ENCODE data around the gene CDC20. TPM values are rescaled to one million over a fixed set of nuclear protein-coding genes. Genes with fewer than 3 reads are reported as not detected.

The CDC20 gene
- total and polyA plus RNA-seq, 2 donors from 2014 or later = 2.7 to 3.9 TPM

DNA sequence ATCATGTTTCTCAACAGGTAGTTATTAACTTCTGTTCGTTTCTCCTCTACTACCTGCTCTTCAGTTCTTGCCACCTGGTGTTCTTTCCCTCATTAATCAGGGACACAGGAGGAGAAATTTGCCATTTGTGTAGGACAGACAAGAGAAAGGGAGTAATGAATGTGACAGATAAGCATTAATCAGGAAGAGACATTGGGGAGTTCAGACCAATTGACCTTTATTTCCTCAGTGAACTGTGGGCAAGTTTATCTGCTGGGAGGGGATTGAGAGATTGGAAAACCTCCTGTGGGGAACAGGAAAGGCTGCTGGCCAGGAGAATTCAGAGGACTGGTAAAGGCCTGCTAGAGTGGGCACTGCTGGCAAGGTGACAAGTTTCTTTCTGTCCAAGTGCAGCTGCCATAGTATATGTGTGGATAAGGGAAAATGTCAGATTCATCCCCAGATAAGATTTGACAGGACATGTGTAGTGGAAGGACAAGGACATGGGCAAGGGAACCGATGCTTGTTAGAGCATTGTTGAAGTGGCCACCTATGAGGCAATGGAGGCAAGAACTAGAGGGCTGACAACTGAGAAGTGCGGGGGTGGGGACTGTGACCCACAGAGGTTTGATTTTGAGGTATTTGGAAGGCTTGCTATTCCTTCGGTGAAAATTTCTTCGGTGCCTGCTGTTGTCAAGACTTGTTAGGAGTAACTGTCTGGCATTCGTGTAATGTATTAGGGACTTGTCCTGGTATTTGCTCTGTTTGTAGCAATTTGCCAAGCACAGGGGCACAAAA is 43.5 kb downstream of the CDC20 start:
- intact Hi-C loops (cut with DNase I) = no loop called here
- Histone ChIP-seq H3K27ac (ENCODE audit: low read depth in 2 of 2, low read length in 2 of 2) (no peak overlapping the region), H3K9me3 (ENCODE audit: control insufficient read depth in 2 of 3, insufficient read depth in 1 of 3, low read length in 3 of 3) (no peaks in the 10 kb centered on the region), H3K27me3 (ENCODE audit: control insufficient read depth, insufficient read depth, low read length) (no peaks in the 10 kb centered on the region), H3K4me3 (ENCODE audit: low read length in 3 of 3) (no peak overlapping the region), H3K4me1 (ENCODE audit: control insufficient read depth in 2 of 3, insufficient read depth in 2 of 3, low read depth in 1 of 3, low read length in 3 of 3) (peaks cover 0 to 5% (median 0%) of the 10 kb centered on the region in 3 donors), H3K9ac (ENCODE audit: low read length in 3 of 3) (no peak overlapping the region), H3K36me3 (ENCODE audit: control insufficient read depth in 2 of 3, insufficient read depth in 3 of 3, low read length in 3 of 3) (peaks cover 0 to 44% (median 22%) of the 10 kb centered on the region in 3 donors)
- TF ChIP-seq, protein P1, sequence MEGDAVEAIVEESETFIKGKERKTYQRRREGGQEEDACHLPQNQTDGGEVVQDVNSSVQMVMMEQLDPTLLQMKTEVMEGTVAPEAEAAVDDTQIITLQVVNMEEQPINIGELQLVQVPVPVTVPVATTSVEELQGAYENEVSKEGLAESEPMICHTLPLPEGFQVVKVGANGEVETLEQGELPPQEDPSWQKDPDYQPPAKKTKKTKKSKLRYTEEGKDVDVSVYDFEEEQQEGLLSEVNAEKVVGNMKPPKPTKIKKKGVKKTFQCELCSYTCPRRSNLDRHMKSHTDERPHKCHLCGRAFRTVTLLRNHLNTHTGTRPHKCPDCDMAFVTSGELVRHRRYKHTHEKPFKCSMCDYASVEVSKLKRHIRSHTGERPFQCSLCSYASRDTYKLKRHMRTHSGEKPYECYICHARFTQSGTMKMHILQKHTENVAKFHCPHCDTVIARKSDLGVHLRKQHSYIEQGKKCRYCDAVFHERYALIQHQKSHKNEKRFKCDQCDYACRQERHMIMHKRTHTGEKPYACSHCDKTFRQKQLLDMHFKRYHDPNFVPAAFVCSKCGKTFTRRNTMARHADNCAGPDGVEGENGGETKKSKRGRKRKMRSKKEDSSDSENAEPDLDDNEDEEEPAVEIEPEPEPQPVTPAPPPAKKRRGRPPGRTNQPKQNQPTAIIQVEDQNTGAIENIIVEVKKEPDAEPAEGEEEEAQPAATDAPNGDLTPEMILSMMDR (IDR thresholded peaks at IDR 0.05; ENCODE audit: borderline replicate concordance, extremely low read depth, insufficient read depth) = no peak
- no peak for FAIRE-seq
- DNase-seq = peak in 1 of 5 donors; percentile 8

DNA sequence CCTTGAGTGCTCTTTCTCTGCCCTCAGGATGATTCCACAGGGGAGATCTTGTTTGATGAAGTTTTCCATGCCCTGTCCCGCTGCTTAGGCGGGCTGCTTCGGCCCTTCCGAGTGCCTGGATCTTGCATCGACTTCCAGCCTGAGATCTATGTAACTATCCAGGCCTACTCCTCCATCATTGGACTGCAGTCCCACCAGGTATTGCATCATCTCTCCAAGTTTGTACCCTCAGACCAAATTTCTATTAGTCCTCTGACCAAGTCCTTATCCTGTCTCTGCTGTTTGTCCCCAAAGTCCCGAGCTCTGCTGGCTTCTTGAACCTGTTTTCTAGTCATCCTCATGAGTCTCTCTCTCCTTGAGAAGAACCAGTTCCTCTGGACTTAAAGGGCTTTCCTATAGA is 45.6 kb downstream of the CDC20 start:
- no peak for FAIRE-seq
- Histone ChIP-seq H3K27ac (ENCODE audit: low read depth in 2 of 2, low read length in 2 of 2) (no peak overlapping the region), H3K4me1 (ENCODE audit: control insufficient read depth in 2 of 3, insufficient read depth in 2 of 3, low read depth in 1 of 3, low read length in 3 of 3) (peaks cover 0 to 5% (median 0%) of the 10 kb centered on the region in 3 donors), H3K9me3 (ENCODE audit: control insufficient read depth in 2 of 3, insufficient read depth in 1 of 3, low read length in 3 of 3) (no peaks in the 10 kb centered on the region), H3K4me3 (ENCODE audit: low read length in 3 of 3) (no peak overlapping the region), H3K36me3 (ENCODE audit: control insufficient read depth in 2 of 3, insufficient read depth in 3 of 3, low read length in 3 of 3) (peaks cover 0 to 52% (median 26%) of the 10 kb centered on the region in 3 donors), H3K9ac (ENCODE audit: low read length in 3 of 3) (no peak overlapping the region), H3K27me3 (ENCODE audit: control insufficient read depth, insufficient read depth, low read length) (no peaks in the 10 kb centered on the region)
- intact Hi-C loops (cut with DNase I) = no loop called here
- TF ChIP-seq, protein P1 (IDR thresholded peaks at IDR 0.05; ENCODE audit: borderline replicate concordance, extremely low read depth, insufficient read depth) = no peak
- no peak for DNase-seq

GRCh38 chr1:43405219-43405875 is 46.6 kb downstream of the CDC20 start:
- H3K36me3 ChIP-seq (ENCODE audit: control insufficient read depth in 2 of 3, insufficient read depth in 3 of 3, low read length in 3 of 3) = peaks cover 0 to 52% (median 26%) of the 10 kb centered on the region in 3 donors
- no peak overlapping the region for H3K9ac ChIP-seq (ENCODE audit: low read length in 3 of 3)
- no peak overlapping the region for H3K4me3 ChIP-seq (ENCODE audit: low read length in 3 of 3)
- H3K9me3 ChIP-seq (ENCODE audit: control insufficient read depth in 2 of 3, insufficient read depth in 1 of 3, low read length in 3 of 3) = no peaks in the 10 kb centered on the region
- DNase-seq (no peak), FAIRE-seq (no peak)
- TF ChIP-seq, protein P1 (IDR thresholded peaks at IDR 0.05; ENCODE audit: borderline replicate concordance, extremely low read depth, insufficient read depth) = no peak
- H3K27me3 ChIP-seq (ENCODE audit: control insufficient read depth, insufficient read depth, low read length) = no peaks in the 10 kb centered on the region
- intact Hi-C loops (cut with DNase I) = no loop called here
- peak overlapping the region in 1 of 2 donors; percentile 1 for H3K27ac ChIP-seq (ENCODE audit: low read depth in 2 of 2, low read length in 2 of 2)
- H3K4me1 ChIP-seq (ENCODE audit: control insufficient read depth in 2 of 3, insufficient read depth in 2 of 3, low read depth in 1 of 3, low read length in 3 of 3) = peaks cover 0 to 5% (median 0%) of the 10 kb centered on the region in 3 donors

All from kidney (tissue), 14 donors.